ENCODE measurements around the gene BRIP1.
"Not testable (repeated sequence)": the region's sequence is repeated elsewhere in the genome, so short reads cannot be mapped to it uniquely, and the experiment has no call there.

The BRIP1 gene

GRCh38 chr17:61827649-61828395 lies 35.5 kb downstream of the BRIP1 start:
- DNase-seq (ENCODE audit: low read depth) = no peak

- not testable (repeated sequence) for DNase-seq (ENCODE audit: low read depth)
Measured at GRCh38 chr17:61826866-61827265, 36.5 kb downstream of the BRIP1 start.

- DNase-seq (ENCODE audit: low read depth) = not testable (repeated sequence)
Measured at GRCh38 chr17:61826198-61826597, 37.1 kb downstream of the BRIP1 start.

- no peak for DNase-seq (ENCODE audit: low read depth)
Measured at GRCh38 chr17:61825448-61826137, 37.7 kb downstream of the BRIP1 start.

GRCh38 chr17:61822326-61823285 lies 40.7 kb downstream of the BRIP1 start:
- DNase-seq (ENCODE audit: low read depth) = no peak

GRCh38 chr17:61821655-61822054 lies 41.7 kb downstream of the BRIP1 start:
- no peak for DNase-seq (ENCODE audit: low read depth)

GRCh38 chr17:61819265-61819664 lies 44.1 kb downstream of the BRIP1 start:
- not testable (repeated sequence) for DNase-seq (ENCODE audit: low read depth)

- DNase-seq (ENCODE audit: low read depth) = no peak
Measured at GRCh38 chr17:61818225-61818624, 45.1 kb downstream of the BRIP1 start.

GRCh38 chr17:61817452-61817851 lies 45.9 kb downstream of the BRIP1 start:
- DNase-seq (ENCODE audit: low read depth) = no peak

GRCh38 chr17:61816538-61816937 lies 46.8 kb downstream of the BRIP1 start:
- no peak for DNase-seq (ENCODE audit: low read depth)

GRCh38 chr17:61815863-61816503 lies 47.3 kb downstream of the BRIP1 start:
- no peak for DNase-seq (ENCODE audit: low read depth)

GRCh38 chr17:61814485-61814884 lies 48.8 kb downstream of the BRIP1 start:
- no peak for DNase-seq (ENCODE audit: low read depth)

- DNase-seq (ENCODE audit: low read depth) = no peak
Measured at GRCh38 chr17:61813211-61813610, 50.1 kb downstream of the BRIP1 start.

- no peak for DNase-seq (ENCODE audit: low read depth)
Measured at GRCh38 chr17:61812747-61813146, 50.6 kb downstream of the BRIP1 start.

GRCh38 chr17:61809816-61810392 lies 53.4 kb downstream of the BRIP1 start:
- DNase-seq (ENCODE audit: low read depth) = no peak

GRCh38 chr17:61808442-61808841 lies 54.9 kb downstream of the BRIP1 start:
- DNase-seq (ENCODE audit: low read depth) = no peak

- DNase-seq (ENCODE audit: low read depth) = no peak
Measured at GRCh38 chr17:61806936-61807335, 56.4 kb downstream of the BRIP1 start.

- no peak for DNase-seq (ENCODE audit: low read depth)
Measured at GRCh38 chr17:61806081-61806828, 57.1 kb downstream of the BRIP1 start.

- no peak for DNase-seq (ENCODE audit: low read depth)
Measured at GRCh38 chr17:61805399-61805798, 57.9 kb downstream of the BRIP1 start.

GRCh38 chr17:61803796-61804195 lies 59.5 kb downstream of the BRIP1 start:
- no peak for DNase-seq (ENCODE audit: low read depth)

GRCh38 chr17:61803216-61803615 lies 60.1 kb downstream of the BRIP1 start:
- DNase-seq (ENCODE audit: low read depth) = no peak

All from T-helper 22 cell (primary cell).